HCT116 (cell line): ENCODE measurements around the gene HOXD8. TPM values are rescaled to one million over a fixed set of nuclear protein-coding genes. Genes with fewer than 3 reads are reported as not detected.
A peak's percentile ranks its signal among the peaks of the same experiment; 100 is the strongest.

Source experiments
- ATAC-seq: fragments of 200-7000 bp; cut with Tn5 transposase; 2 replicates; pipeline ENCODE4 v1.9.1; 2020; ENCODE audit warnings: mild to moderate bottlenecking, moderate library complexity
- BruUV-seq: library from RNA; stranded (reverse); fragments of 400-500 nt; replicated peaks from 2 replicates; lab custom pipeline; 2021; lab: Mats Ljungman, UMichigan
- CTCF ChIA-PET: fragments of 300-600 bp; sonication (Branson Sonifier 250); formaldehyde crosslinking; loops from one replicate; lab custom pipeline; 2021; ENCODE audit warnings: antibody characterized with exemption; lab: Charles Lee
- POLR2A ChIA-PET: fragments of 300-600, 350-600 bp; sonication (Branson Sonifier 250); formaldehyde crosslinking; loops from one replicate; lab custom pipeline; 2021; ENCODE audit warnings: antibody characterized with exemption; lab: Charles Lee
- RAD21 ChIA-PET, 2 experiments: fragments of 300-600 bp; sonication (Branson Sonifier 250); formaldehyde crosslinking; loops; one replicate each; lab custom pipeline; 2023; ENCODE audit warnings: low total read pairs in 2 of 2; ENCODE audit not compliant: uncharacterized antibody in 2 of 2, unreplicated experiment in 2 of 2, low non-redundant PET in 1 of 2; lab: Charles Lee
- DNase-seq: peaks from one replicate; pipeline ENCODE4 v3.0.0-alpha.2; 2010; ENCODE audit warnings: low read depth, low spot score
- H2AFZ ChIP-seq: fragments of 200-600 bp; shearing (Covaris generic), sonication (generic); 2 replicates; pipeline ENCODE4 v1.6.1; 2017; ENCODE audit warnings: low read depth, mixed run types, mixed read lengths, antibody characterized with exemption, low read length; ENCODE audit not compliant: poor library complexity, severe bottlenecking
- H3K27ac ChIP-seq: 2 replicates; pipeline ENCODE4 v1.5.1; 2012; ENCODE audit warnings: low read depth, low read length
- H3K27me3 ChIP-seq: fragments of 200-600 bp; sonication (generic); 2 replicates; pipeline ENCODE4 v1.6.1; 2016; ENCODE audit warnings: mixed run types, low read length, mixed read lengths; ENCODE audit not compliant: insufficient read depth
- H3K36me3 ChIP-seq, 2 experiments: fragments of 200-500 bp in 1 of 2; fragments of 200-600 bp in 1 of 2; sonication (Bioruptor generic) in 1 of 2; sonication (generic) in 1 of 2; 2 replicates each; pipeline versions ENCODE4 v1.5.1 to v1.6.1; 2014 to 2016; ENCODE audit warnings: low read length in 2 of 2, inconsistent platforms in 1 of 2, mixed read lengths in 1 of 2, mixed run types in 1 of 2; ENCODE audit not compliant: insufficient read depth in 2 of 2, control insufficient read depth in 1 of 2
- H3K4me1 ChIP-seq, 2 experiments: fragments of 200-600 bp in 1 of 2; sonication (generic) in 1 of 2; 2 replicates each; pipeline versions ENCODE4 v1.5.1 to v1.6.1; 2012 to 2017; ENCODE audit warnings: low read length in 2 of 2, inconsistent platforms in 1 of 2, mild to moderate bottlenecking in 1 of 2, mixed read lengths in 1 of 2, mixed run types in 1 of 2, moderate library complexity in 1 of 2; ENCODE audit not compliant: insufficient read depth in 2 of 2, control insufficient read depth in 1 of 2
- H3K4me2 ChIP-seq: fragments of 200-600 bp; sonication (generic); 2 replicates; pipeline ENCODE4 v1.6.1; 2017; ENCODE audit warnings: mixed run types, low read length, mixed read lengths
- H3K4me3 ChIP-seq, 2 experiments: fragments of 200-600 bp in 1 of 2; sonication (generic) in 1 of 2; replicated peaks in 1 of 2; 2 replicates each; pipeline ENCODE4 v1.5.1; 2011 to 2016; ENCODE audit warnings: low read length in 2 of 2, control low read depth in 1 of 2, low read depth in 1 of 2, mild to moderate bottlenecking in 1 of 2, mixed read lengths in 1 of 2, mixed run types in 1 of 2
- H3K79me2 ChIP-seq: fragments of 200-600 bp; sonication (generic); 2 replicates; pipeline ENCODE4 v1.6.1; 2017; ENCODE audit warnings: mild to moderate bottlenecking, mixed run types, low read length, moderate library complexity, mixed read lengths; ENCODE audit not compliant: insufficient read depth
- H3K9ac ChIP-seq: fragments of 200-600 bp; sonication (generic); 2 replicates; pipeline ENCODE4 v1.6.1; 2016; ENCODE audit warnings: low read length, mixed read lengths
- H3K9me2 ChIP-seq: fragments of 200-600 bp; sonication (generic), shearing (Covaris generic); 2 replicates; pipeline ENCODE4 v1.6.1; 2017; ENCODE audit warnings: mixed run types, mild to moderate bottlenecking, moderate library complexity; ENCODE audit not compliant: insufficient read depth
- H3K9me3 ChIP-seq, 2 experiments: fragments of 200-500 bp in 1 of 2; fragments of 200-600 bp in 1 of 2; sonication (Bioruptor generic) in 1 of 2; sonication (generic) in 1 of 2; 2 replicates each; pipeline ENCODE4 v1.6.1; 2014 to 2017; ENCODE audit warnings: low read length in 2 of 2, mixed read lengths in 2 of 2, inconsistent platforms in 1 of 2, low read depth in 1 of 2, mild to moderate bottlenecking in 1 of 2, mixed run types in 1 of 2, moderate library complexity in 1 of 2; ENCODE audit not compliant: control insufficient read depth in 1 of 2, insufficient read depth in 1 of 2
- H4K20me1 ChIP-seq: fragments of 200-600 bp; sonication (generic), shearing (Covaris generic); 2 replicates; pipeline ENCODE4 v1.6.1; 2017; ENCODE audit warnings: mixed run types, mild to moderate bottlenecking, moderate library complexity; ENCODE audit not compliant: insufficient read depth
- CBX3 ChIP-seq: IDR thresholded peaks from 2 replicates; pipeline ENCODE4 v1.6.1; 2012; ENCODE audit warnings: low read depth
- CEBPB ChIP-seq: IDR thresholded peaks from 2 replicates; pipeline ENCODE4 v1.6.1; 2012; ENCODE audit warnings: low read depth
- ELF1 ChIP-seq: IDR thresholded peaks from 2 replicates; pipeline ENCODE4 v1.6.1; 2012; ENCODE audit warnings: low read depth, borderline replicate concordance
- EZH2phosphoT487 ChIP-seq: fragments of 200-600 bp; IDR thresholded peaks from 2 replicates; pipeline ENCODE4 v1.6.1; 2018; ENCODE audit warnings: antibody characterized with exemption, borderline replicate concordance
- FOSL1 ChIP-seq: IDR thresholded peaks from 2 replicates; pipeline ENCODE4 v1.6.1; 2012; ENCODE audit warnings: low read depth
- JUND ChIP-seq: IDR thresholded peaks from 2 replicates; pipeline ENCODE4 v1.6.1; 2012
- MAX ChIP-seq: IDR thresholded peaks from 2 replicates; pipeline ENCODE4 v1.6.1; 2012
- RAD21 ChIP-seq: IDR thresholded peaks from 2 replicates; pipeline ENCODE4 v1.6.1; 2012; ENCODE audit warnings: low read depth, mild to moderate bottlenecking
- REST ChIP-seq: IDR thresholded peaks from 2 replicates; pipeline ENCODE4 v1.6.1; 2012; ENCODE audit warnings: low read depth
- SIN3A ChIP-seq: IDR thresholded peaks from 2 replicates; pipeline ENCODE4 v1.6.1; 2012; ENCODE audit warnings: low read depth
- SP1 ChIP-seq: IDR thresholded peaks from 2 replicates; pipeline ENCODE4 v1.6.1; 2012; ENCODE audit warnings: low read depth
- SRF ChIP-seq: IDR thresholded peaks from 2 replicates; pipeline ENCODE4 v1.6.1; 2012; ENCODE audit warnings: low read depth
- YY1 ChIP-seq: IDR thresholded peaks from 2 replicates; pipeline ENCODE4 v1.6.1; 2011; ENCODE audit warnings: low read length, low read depth, moderate library complexity, mild to moderate bottlenecking; ENCODE audit not compliant: insufficient replicate concordance; ENCODE audit errors: extremely low read depth
- ZFX ChIP-seq: fragments of 450-650 bp; IDR thresholded peaks from 2 replicates; pipeline ENCODE4 v1.6.1; 2017
- ZNF274 ChIP-seq: fragments of 200-500 bp; sonication (Bioruptor generic); IDR thresholded peaks from 2 replicates; pipeline ENCODE4 v1.6.1; 2014; ENCODE audit warnings: mild to moderate bottlenecking, low read depth, low read length, inconsistent platforms
- intact Hi-C: fragments of 100-400 bp; cut with micrococcal nuclease; formaldehyde crosslinking; loops from 2 replicates; pipeline ENCODE4 v1.10.0; 2022
- total RNA-seq: library from RNA; stranded (reverse); gene quantifications from one replicate; pipeline ENCODE4 v1.2.1, GENCODE V29; 2021; ENCODE audit not compliant: unreplicated experiment

HOXD8 gene
- total RNA-seq, 1 experiment from 2014 or later, result 6.0 TPM

DNA sequence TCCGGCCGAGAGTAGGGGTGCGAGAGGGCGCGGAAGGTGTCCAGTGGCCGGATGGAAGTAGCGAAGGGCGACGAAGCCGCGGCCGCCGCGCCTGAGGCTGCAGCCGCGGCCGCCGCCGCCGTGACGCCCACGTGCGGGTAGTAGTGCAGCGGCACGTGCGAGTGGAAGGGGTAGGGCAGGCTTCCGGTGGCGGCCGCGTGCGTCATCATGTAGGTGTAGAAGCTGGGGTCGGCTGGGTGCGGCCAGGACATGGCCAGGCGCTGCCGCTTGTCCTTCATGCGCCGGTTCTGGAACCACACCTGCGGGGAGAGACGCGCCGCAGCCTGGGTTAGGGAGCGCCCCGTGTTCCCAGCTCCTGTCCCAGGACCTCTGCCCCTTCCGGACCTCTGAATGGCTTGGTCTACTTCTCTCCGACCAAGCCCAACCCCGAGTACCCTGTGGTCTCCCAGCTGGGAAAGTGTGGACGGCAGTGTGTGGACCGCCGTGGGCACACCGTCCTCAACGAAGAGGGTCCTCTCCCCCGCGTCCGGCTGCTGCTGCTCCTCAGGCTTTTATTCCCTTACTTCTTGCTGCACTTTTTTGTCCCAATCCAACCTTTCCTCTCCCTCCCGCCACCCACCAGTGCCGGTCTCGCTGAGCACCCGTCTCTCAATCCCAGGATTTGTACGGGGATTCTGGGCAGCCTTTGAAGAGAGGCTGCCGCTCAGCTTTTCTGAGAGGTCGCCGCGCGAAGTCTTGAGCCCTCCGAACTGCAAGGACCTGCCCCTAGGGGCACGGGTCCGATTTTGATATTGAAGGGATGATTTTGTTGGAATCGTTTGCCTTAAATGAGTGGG, 48.7 kb upstream of the HOXD8 start:
- ATAC-seq (no peak), DNase-seq (no peak)
- Histone ChIP-seq H3K79me2 (no peaks in the 10 kb centered on the region), H3K27me3 (no peaks in the 10 kb centered on the region), H3K9me3 (no peaks in the 10 kb centered on the region; a peak in 1 of 4 replicates), H3K27ac (no peak overlapping the region; the same call in 1 of the 2 replicates), H3K4me1 (no peaks in the 10 kb centered on the region), H3K36me3 (no peaks in the 10 kb centered on the region), H3K4me2 (peak overlapping the region; percentile 51), H3K4me3 (no peak overlapping the region), H3K9ac (no peak overlapping the region), H3K9me2 (no peaks in the 10 kb centered on the region), H2AFZ (no peak overlapping the region), H4K20me1 (no peaks in the 10 kb centered on the region)
- intact Hi-C loops, result loop anchor here (1.0 to 5.0 kb wide), 3 partner anchors 390 to 1383 kb away; no protein-coding TSS in a partner anchor
- RAD21 ChIA-PET, result no interaction called here
- CTCF ChIA-PET, result interaction anchor here (2.5 kb wide), 1 partner anchor 390 kb away, joined by 14 read pairs; no protein-coding TSS in a partner anchor
- no TSS peak for BruUV-seq
- POLR2A ChIA-PET, result no interaction called here
- TF ChIP-seq MAX (0 out of 2 replicates have a peak, but pooled peaks have one; percentile 35), CBX3 (no peak), ZNF274 (no peak)

GRCh38 chr2:176081376-176081836, 48.1 kb upstream of the HOXD8 start:
- Histone ChIP-seq H3K9me3 (no peaks in the 10 kb centered on the region; a peak in 1 of 4 replicates), H2AFZ (no peak overlapping the region), H3K9me2 (no peaks in the 10 kb centered on the region), H3K9ac (no peak overlapping the region), H3K27ac (no peak overlapping the region), H3K79me2 (no peaks in the 10 kb centered on the region), H3K4me1 (no peaks in the 10 kb centered on the region), H3K4me3 (no peak overlapping the region), H4K20me1 (no peaks in the 10 kb centered on the region), H3K36me3 (no peaks in the 10 kb centered on the region), H3K27me3 (no peaks in the 10 kb centered on the region), H3K4me2 (no peak overlapping the region)
- POLR2A ChIA-PET, result no interaction called here
- RAD21 ChIA-PET, result no interaction called here
- BruUV-seq, result no TSS peak
- intact Hi-C loops, result loop anchor here (5.0 kb wide), 1 partner anchor 1384 kb away; no protein-coding TSS in a partner anchor
- ATAC-seq, result no peak
- CTCF ChIA-PET, result no interaction called here
- DNase-seq, result no peak
- TF ChIP-seq SP1 (no peak), CEBPB (no peak), SIN3A (no peak), MAX (no peak), YY1 (no peak), ELF1 (no peak), ZFX (no peak), REST (no peak), JUND (no peak), RAD21 (no peak), ZNF274 (no peak), FOSL1 (no peak), SRF (no peak), EZH2phosphoT487 (no peak), CBX3 (no peak)
